Nephron progenitor cell (in vitro differentiated cells): ENCODE data around the gene C2CD3.
"Not testable (repeated sequence)": the region's sequence is repeated elsewhere in the genome, so short reads cannot be mapped to it uniquely, and the experiment has no call there.

ENCODE experiments used
- DNase-seq: peaks from one replicate; pipeline ENCODE4 v3.0.0; 2021
- H3K27ac Mint-ChIP-seq: 2 replicates; pipeline ENCODE4 v1.8.0; 2021; ENCODE audit warnings: mild to moderate bottlenecking, moderate library complexity, mixed read lengths
- H3K27me3 Mint-ChIP-seq: 2 replicates; pipeline ENCODE4 v1.8.0; 2021; ENCODE audit warnings: mild to moderate bottlenecking, low read depth, mixed read lengths; ENCODE audit not compliant: poor library complexity
- H3K36me3 Mint-ChIP-seq: 2 replicates; pipeline ENCODE4 v1.8.0; 2021; ENCODE audit warnings: low read depth, mixed read lengths
- H3K4me1 Mint-ChIP-seq: 2 replicates; pipeline ENCODE4 v1.8.0; 2021; ENCODE audit warnings: mixed read lengths
- H3K4me3 Mint-ChIP-seq: 2 replicates; pipeline ENCODE4 v1.8.0; 2021; ENCODE audit warnings: mild to moderate bottlenecking, moderate library complexity, mixed read lengths
- H3K9me3 Mint-ChIP-seq: 2 replicates; pipeline ENCODE4 v1.8.0; 2021; ENCODE audit warnings: mild to moderate bottlenecking, moderate library complexity, mixed read lengths
- TF ChIP-seq, protein P1 (sequence below): fragments of 200-600 bp; sonication (generic); IDR thresholded peaks from 2 replicates; pipeline ENCODE4 v1.5.0; 2021; ENCODE audit warnings: antibody characterized with exemption

C2CD3 gene

DNA sequence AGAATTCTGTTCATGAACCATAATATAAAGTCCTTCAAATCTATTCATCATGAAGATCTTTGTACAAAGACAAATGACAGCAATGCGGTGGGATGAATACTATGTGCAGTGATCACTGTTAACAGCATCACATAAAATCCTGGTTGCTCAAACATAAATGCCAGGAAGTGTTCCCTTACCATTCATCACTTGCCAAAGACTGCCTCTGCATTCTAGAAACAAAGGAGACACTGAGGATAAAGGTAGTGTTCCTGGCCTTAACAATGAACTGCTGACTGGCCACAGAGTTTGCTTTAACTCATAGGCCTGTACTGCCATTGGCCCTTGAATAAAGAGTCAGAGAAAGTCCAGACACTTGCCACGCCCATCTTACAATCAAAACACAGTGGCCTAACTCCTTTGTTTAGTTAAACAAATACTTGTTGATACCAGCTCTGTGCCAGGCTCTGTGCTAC, 29.5 kb downstream of the C2CD3 start:
- TF ChIP-seq, protein P1, sequence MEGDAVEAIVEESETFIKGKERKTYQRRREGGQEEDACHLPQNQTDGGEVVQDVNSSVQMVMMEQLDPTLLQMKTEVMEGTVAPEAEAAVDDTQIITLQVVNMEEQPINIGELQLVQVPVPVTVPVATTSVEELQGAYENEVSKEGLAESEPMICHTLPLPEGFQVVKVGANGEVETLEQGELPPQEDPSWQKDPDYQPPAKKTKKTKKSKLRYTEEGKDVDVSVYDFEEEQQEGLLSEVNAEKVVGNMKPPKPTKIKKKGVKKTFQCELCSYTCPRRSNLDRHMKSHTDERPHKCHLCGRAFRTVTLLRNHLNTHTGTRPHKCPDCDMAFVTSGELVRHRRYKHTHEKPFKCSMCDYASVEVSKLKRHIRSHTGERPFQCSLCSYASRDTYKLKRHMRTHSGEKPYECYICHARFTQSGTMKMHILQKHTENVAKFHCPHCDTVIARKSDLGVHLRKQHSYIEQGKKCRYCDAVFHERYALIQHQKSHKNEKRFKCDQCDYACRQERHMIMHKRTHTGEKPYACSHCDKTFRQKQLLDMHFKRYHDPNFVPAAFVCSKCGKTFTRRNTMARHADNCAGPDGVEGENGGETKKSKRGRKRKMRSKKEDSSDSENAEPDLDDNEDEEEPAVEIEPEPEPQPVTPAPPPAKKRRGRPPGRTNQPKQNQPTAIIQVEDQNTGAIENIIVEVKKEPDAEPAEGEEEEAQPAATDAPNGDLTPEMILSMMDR, result no peak
- H3K36me3 Mint-ChIP-seq, result peaks cover 51% of the 10 kb centered on the region
- no peak for DNase-seq
- no peak overlapping the region for H3K27ac Mint-ChIP-seq
- no peak overlapping the region for H3K4me3 Mint-ChIP-seq
- peaks cover 7% of the 10 kb centered on the region for H3K9me3 Mint-ChIP-seq
- H3K4me1 Mint-ChIP-seq, result peaks cover 5% of the 10 kb centered on the region
- no peaks in the 10 kb centered on the region for H3K27me3 Mint-ChIP-seq

- H3K27ac Mint-ChIP-seq, DNase-seq, H3K9me3 Mint-ChIP-seq, H3K4me1 Mint-ChIP-seq, H3K4me3 Mint-ChIP-seq, H3K27me3 Mint-ChIP-seq: not testable (repeated sequence)
- H3K36me3 Mint-ChIP-seq, result peaks cover 51% of the 10 kb centered on the region
These were observed 30.8 kb downstream of the C2CD3 start for GRCh38 chr11:74139919-74140431.

DNA sequence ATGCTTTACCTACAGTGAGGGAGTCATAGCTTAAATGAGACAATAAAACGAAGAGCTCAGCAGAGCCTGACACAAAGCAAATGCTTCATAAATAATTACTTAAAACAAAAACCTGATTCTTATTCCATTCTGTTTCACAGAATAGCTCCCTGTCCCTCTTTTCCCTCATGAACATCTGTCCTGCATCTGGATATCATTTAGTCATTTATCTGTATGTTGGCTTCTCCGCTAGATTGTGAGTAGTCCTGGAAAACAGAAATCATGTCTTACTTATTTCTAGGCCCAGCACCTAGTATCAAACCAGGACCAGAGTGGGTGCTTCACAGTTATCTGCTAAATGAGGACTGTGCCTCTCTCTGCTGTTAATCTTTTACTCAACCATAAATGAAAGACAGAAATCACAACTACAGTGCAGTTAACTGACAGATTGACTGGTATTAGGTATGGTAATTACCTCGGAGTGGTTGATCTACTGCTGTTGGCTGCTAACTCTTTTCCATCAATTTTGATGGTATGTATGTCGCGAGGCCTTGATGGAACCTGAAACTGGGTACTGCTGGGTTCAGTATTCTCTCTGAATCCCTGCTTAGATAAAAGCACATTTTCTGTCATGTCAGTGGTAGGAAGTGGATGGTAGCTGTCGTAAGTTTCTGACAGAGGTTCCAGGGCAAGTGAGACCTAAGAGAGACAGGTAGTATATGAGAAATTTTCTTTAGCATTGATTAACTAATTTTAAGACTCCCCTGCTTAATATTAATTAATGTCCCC, 31.5 kb downstream of the C2CD3 start:
- Mint-ChIP-seq H3K9me3 (no peaks in the 10 kb centered on the region), H3K4me1 (peaks cover 5% of the 10 kb centered on the region), H3K36me3 (peaks cover 49% of the 10 kb centered on the region), H3K27me3 (no peaks in the 10 kb centered on the region), H3K27ac (peak overlapping the region; percentile 52), H3K4me3 (no peak overlapping the region)
- TF ChIP-seq, protein P1, result no peak
- no peak for DNase-seq

DNA sequence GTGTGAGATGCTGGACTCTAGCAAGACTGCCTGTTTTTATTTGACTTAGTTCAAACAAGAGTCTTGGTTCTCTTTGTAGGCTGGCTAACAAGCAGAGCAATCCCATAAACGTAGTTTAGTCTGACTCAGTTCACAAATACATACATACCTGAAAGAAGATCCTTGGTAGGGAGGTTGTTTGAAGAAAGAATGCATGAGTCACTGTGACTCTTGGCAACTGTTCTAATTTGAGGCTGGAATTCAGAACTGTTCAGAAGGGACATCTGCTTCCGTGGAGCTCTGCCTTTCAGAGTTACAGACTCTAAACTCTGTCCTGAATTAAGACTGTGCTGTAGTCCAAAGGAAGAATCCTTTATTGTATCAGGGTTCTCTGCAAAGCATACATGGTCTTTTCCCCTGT, 32.2 kb downstream of the C2CD3 start:
- TF ChIP-seq, protein P1, result no peak
- Mint-ChIP-seq H3K4me3 (no peak overlapping the region), H3K4me1 (peaks cover 5% of the 10 kb centered on the region), H3K27me3 (no peaks in the 10 kb centered on the region), H3K27ac (peak overlapping the region; percentile 69), H3K9me3 (no peaks in the 10 kb centered on the region), H3K36me3 (peaks cover 46% of the 10 kb centered on the region)
- no peak for DNase-seq

GRCh38 chr11:74138021-74138420, 32.8 kb downstream of the C2CD3 start:
- no peak for DNase-seq
- TF ChIP-seq, protein P1, result no peak
- Mint-ChIP-seq H3K27me3 (no peaks in the 10 kb centered on the region), H3K4me3 (no peak overlapping the region), H3K9me3 (no peaks in the 10 kb centered on the region), H3K27ac (no peak overlapping the region), H3K4me1 (peaks cover 5% of the 10 kb centered on the region), H3K36me3 (peaks cover 46% of the 10 kb centered on the region)

GRCh38 chr11:74135127-74135840, 35.5 kb downstream of the C2CD3 start:
- Mint-ChIP-seq H3K27me3 (no peaks in the 10 kb centered on the region), H3K36me3 (peaks cover 70% of the 10 kb centered on the region), H3K4me1 (peaks cover 5% of the 10 kb centered on the region), H3K9me3 (peaks cover 12% of the 10 kb centered on the region), H3K27ac (no peak overlapping the region), H3K4me3 (no peak overlapping the region)
- no peak for DNase-seq
- TF ChIP-seq, protein P1, result no peak
